CD8-positive, alpha-beta memory T cell (primary cell): ENCODE data around the gene FAM53A. TPM values are rescaled to one million over a fixed set of nuclear protein-coding genes. Genes with fewer than 3 reads are reported as not detected.

Source experiments
- CTCF ChIA-PET: fragments of 350-600 bp; sonication (Branson Sonifier 250); formaldehyde crosslinking; loops from one replicate; lab custom pipeline; 2021; ENCODE audit warnings: antibody characterized with exemption; lab: Charles Lee
- POLR2A ChIA-PET: fragments of 350-600 bp; sonication (Branson Sonifier 250); formaldehyde crosslinking; loops from one replicate; lab custom pipeline; 2021; ENCODE audit warnings: antibody characterized with exemption; lab: Charles Lee
- DNase-seq, 5 donors: peaks; one replicate each; pipeline versions ENCODE4 v3.0.0 to v3.0.0-alpha.2; 2020 to 2022; ENCODE audit warnings: mixed read lengths in 1 of 5
- H3K27ac ChIP-seq: one replicate; pipeline ENCODE4 v1.7.0; 2013; ENCODE audit warnings: low read depth, mild to moderate bottlenecking, low read length, moderate library complexity
- H3K27me3 ChIP-seq: 2 replicates; pipeline ENCODE4 v1.7.0; 2013; ENCODE audit warnings: low read length, mild to moderate bottlenecking; ENCODE audit not compliant: insufficient read depth, poor library complexity, severe bottlenecking
- H3K36me3 ChIP-seq: 2 replicates; pipeline ENCODE4 v1.7.0; 2013; ENCODE audit warnings: mild to moderate bottlenecking, low read length, moderate library complexity; ENCODE audit not compliant: insufficient read depth
- H3K4me1 ChIP-seq: 2 replicates; pipeline ENCODE4 v1.7.0; 2013; ENCODE audit warnings: mild to moderate bottlenecking, low read length, moderate library complexity; ENCODE audit not compliant: insufficient read depth
- H3K4me3 ChIP-seq: 2 replicates; pipeline ENCODE4 v1.7.0; 2013; ENCODE audit warnings: mild to moderate bottlenecking, low read length
- H3K9me3 ChIP-seq: 2 replicates; pipeline ENCODE4 v1.7.0; 2013; ENCODE audit warnings: mild to moderate bottlenecking, low read length
- H3K27ac Mint-ChIP-seq, 8 donors: one replicate each; pipeline ENCODE4 v1.8.0; 2020 to 2021; ENCODE audit warnings: mixed read lengths in 8 of 8, mild to moderate bottlenecking in 6 of 8, inconsistent platforms in 3 of 8, moderate library complexity in 3 of 8
- H3K27me3 Mint-ChIP-seq, 2 donors: one replicate each; pipeline ENCODE4 v1.8.0; 2020 to 2021; ENCODE audit warnings: mixed read lengths in 2 of 2, mild to moderate bottlenecking in 1 of 2, moderate library complexity in 1 of 2
- H3K36me3 Mint-ChIP-seq, 3 donors: one replicate each; pipeline ENCODE4 v1.8.0; 2020 to 2021; ENCODE audit warnings: mixed read lengths in 3 of 3, inconsistent platforms in 1 of 3, mild to moderate bottlenecking in 1 of 3
- H3K4me1 Mint-ChIP-seq, 3 donors: one replicate each; pipeline ENCODE4 v1.8.0; 2020 to 2021; ENCODE audit warnings: mixed read lengths in 3 of 3, inconsistent platforms in 1 of 3, mild to moderate bottlenecking in 1 of 3
- H3K4me3 Mint-ChIP-seq, 7 donors: one replicate each; pipeline ENCODE4 v1.8.0; 2020 to 2021; ENCODE audit warnings: mixed read lengths in 7 of 7, mild to moderate bottlenecking in 6 of 7, moderate library complexity in 4 of 7, inconsistent platforms in 2 of 7
- H3K9me3 Mint-ChIP-seq, 5 donors: one replicate each; pipeline ENCODE4 v1.8.0; 2020 to 2022; ENCODE audit warnings: mixed read lengths in 5 of 5, mild to moderate bottlenecking in 3 of 5, moderate library complexity in 2 of 5, inconsistent platforms in 1 of 5
- polyA plus RNA-seq: library from polyadenylated mRNA; unstranded; fragments of 300-500 nt; fragmentation: Illumina TruSeq; gene quantifications from one replicate; pipeline ENCODE4 v1.2.3, GENCODE V29; 2021
- total RNA-seq, 2 experiments: library from RNA; stranded (reverse); gene quantifications; one replicate each; pipeline ENCODE4 v1.2.3, GENCODE V29; 2021

The FAM53A gene
- total and polyA plus RNA-seq, 3 experiments from 2014 or later: 0.82 to 1.9 (median 1.5) TPM

- Histone ChIP-seq H3K4me1 (no peaks in the 10 kb centered on the region), H3K27me3 (no peaks in the 10 kb centered on the region), H3K36me3 (no peaks in the 10 kb centered on the region), H3K4me3 (no peak overlapping the region), H3K27ac (no peak overlapping the region), H3K9me3 (no peaks in the 10 kb centered on the region)
- Mint-ChIP-seq H3K27ac (peak overlapping the region in 1 of 8 donors; percentile 6), H3K27me3 (no peaks in the 10 kb centered on the region), H3K36me3 (no peaks in the 10 kb centered on the region), H3K9me3 (no peaks in the 10 kb centered on the region), H3K4me3 (no peak overlapping the region), H3K4me1 (no peaks in the 10 kb centered on the region)
- no peak for DNase-seq
- ChIA-PET POLR2A (no interaction called here), CTCF (no interaction called here)
Observed at GRCh38 chr4:1653776-1654175, 30.3 kb downstream of the FAM53A start.

- no peaks in the 10 kb centered on the region for H3K36me3 Mint-ChIP-seq
- H3K9me3 Mint-ChIP-seq: no peaks in the 10 kb centered on the region
- Histone ChIP-seq H3K9me3 (no peaks in the 10 kb centered on the region), H3K4me1 (no peaks in the 10 kb centered on the region), H3K4me3 (no peak overlapping the region), H3K27me3 (no peaks in the 10 kb centered on the region), H3K36me3 (no peaks in the 10 kb centered on the region), H3K27ac (no peak overlapping the region)
- POLR2A ChIA-PET: no interaction called here
- CTCF ChIA-PET: no interaction called here
- H3K4me1 Mint-ChIP-seq: peaks cover 0 to 4% (median 3%) of the 10 kb centered on the region in 3 donors
- H3K27me3 Mint-ChIP-seq: no peaks in the 10 kb centered on the region
- H3K4me3 Mint-ChIP-seq: no peak overlapping the region
- no peak overlapping the region for H3K27ac Mint-ChIP-seq
- no peak for DNase-seq
Observed at GRCh38 chr4:1652088-1652487, 32.0 kb downstream of the FAM53A start.

- Mint-ChIP-seq H3K27ac (no peak overlapping the region), H3K4me1 (peaks cover 0 to 4% (median 3%) of the 10 kb centered on the region in 3 donors), H3K27me3 (no peaks in the 10 kb centered on the region), H3K36me3 (no peaks in the 10 kb centered on the region), H3K4me3 (no peak overlapping the region), H3K9me3 (no peaks in the 10 kb centered on the region)
- DNase-seq: no peak
- Histone ChIP-seq H3K27ac (no peak overlapping the region), H3K27me3 (no peaks in the 10 kb centered on the region), H3K9me3 (no peaks in the 10 kb centered on the region), H3K4me3 (no peak overlapping the region), H3K4me1 (no peaks in the 10 kb centered on the region), H3K36me3 (no peaks in the 10 kb centered on the region)
- POLR2A ChIA-PET: no interaction called here
- CTCF ChIA-PET: no interaction called here
Observed at GRCh38 chr4:1651609-1652008, 32.5 kb downstream of the FAM53A start.

- Histone ChIP-seq H3K27me3 (no peaks in the 10 kb centered on the region), H3K4me1 (no peaks in the 10 kb centered on the region), H3K36me3 (no peaks in the 10 kb centered on the region), H3K27ac (no peak overlapping the region), H3K9me3 (no peaks in the 10 kb centered on the region), H3K4me3 (no peak overlapping the region)
- H3K4me3 Mint-ChIP-seq: no peak overlapping the region
- CTCF ChIA-PET: no interaction called here
- no peaks in the 10 kb centered on the region for H3K27me3 Mint-ChIP-seq
- DNase-seq: no peak
- no peaks in the 10 kb centered on the region for H3K36me3 Mint-ChIP-seq
- H3K27ac Mint-ChIP-seq: peak overlapping the region in 1 of 8 donors; percentile 47
- no peaks in the 10 kb centered on the region for H3K9me3 Mint-ChIP-seq
- peaks cover 0 to 4% (median 3%) of the 10 kb centered on the region in 3 donors for H3K4me1 Mint-ChIP-seq
- POLR2A ChIA-PET: no interaction called here
Observed at GRCh38 chr4:1648962-1649361, 35.2 kb downstream of the FAM53A start.

GRCh38 chr4:1647432-1647831 lies 36.7 kb downstream of the FAM53A start:
- Histone ChIP-seq H3K27ac (no peak overlapping the region), H3K4me1 (no peaks in the 10 kb centered on the region), H3K9me3 (no peaks in the 10 kb centered on the region), H3K27me3 (no peaks in the 10 kb centered on the region), H3K36me3 (no peaks in the 10 kb centered on the region), H3K4me3 (no peak overlapping the region)
- Mint-ChIP-seq H3K4me3 (no peak overlapping the region), H3K9me3 (no peaks in the 10 kb centered on the region), H3K36me3 (no peaks in the 10 kb centered on the region), H3K27ac (peak overlapping the region in 2 of 8 donors; percentile 23 to 47), H3K27me3 (no peaks in the 10 kb centered on the region), H3K4me1 (peaks cover 0 to 4% (median 3%) of the 10 kb centered on the region in 3 donors)
- ChIA-PET CTCF (interaction anchor here (0.9 to 1.4 kb wide), 3 partner anchors 11 to 65 kb away, joined by 3 to 5 read pairs (median 4); partner anchors contain the start of gene SLBP), POLR2A (no interaction called here)
- no peak for DNase-seq

- H3K27me3 Mint-ChIP-seq: no peaks in the 10 kb centered on the region
- peaks cover 0 to 4% (median 3%) of the 10 kb centered on the region in 3 donors for H3K4me1 Mint-ChIP-seq
- no peak overlapping the region for H3K4me3 Mint-ChIP-seq
- DNase-seq: no peak
- CTCF ChIA-PET: interaction anchor here (1.3 to 1.4 kb wide), 2 partner anchors 12 to 46 kb away, joined by 3 to 4 read pairs; no protein-coding TSS in a partner anchor
- H3K36me3 ChIP-seq: no peaks in the 10 kb centered on the region
- H3K4me1 ChIP-seq: no peaks in the 10 kb centered on the region
- no peak overlapping the region for H3K27ac ChIP-seq
- no peaks in the 10 kb centered on the region for H3K36me3 Mint-ChIP-seq
- H3K9me3 ChIP-seq: no peaks in the 10 kb centered on the region
- H3K9me3 Mint-ChIP-seq: no peaks in the 10 kb centered on the region
- no peaks in the 10 kb centered on the region for H3K27me3 ChIP-seq
- no peak overlapping the region for H3K4me3 ChIP-seq
- H3K27ac Mint-ChIP-seq: peak overlapping the region in 1 of 8 donors; percentile 8
- POLR2A ChIA-PET: no interaction called here
Observed at GRCh38 chr4:1646690-1647089, 37.4 kb downstream of the FAM53A start.

- Mint-ChIP-seq H3K36me3 (no peaks in the 10 kb centered on the region), H3K27me3 (no peaks in the 10 kb centered on the region), H3K9me3 (no peaks in the 10 kb centered on the region), H3K4me3 (no peak overlapping the region), H3K27ac (no peak overlapping the region), H3K4me1 (peaks cover 0 to 4% (median 3%) of the 10 kb centered on the region in 3 donors)
- Histone ChIP-seq H3K4me1 (no peaks in the 10 kb centered on the region), H3K9me3 (no peaks in the 10 kb centered on the region), H3K27me3 (no peaks in the 10 kb centered on the region), H3K27ac (no peak overlapping the region), H3K36me3 (no peaks in the 10 kb centered on the region), H3K4me3 (no peak overlapping the region)
- CTCF ChIA-PET: interaction anchor here (1.1 kb wide), 1 partner anchor 16 kb away, joined by 3 read pairs; no protein-coding TSS in a partner anchor
- POLR2A ChIA-PET: no interaction called here
- no peak for DNase-seq
Observed at GRCh38 chr4:1644891-1645657, 39.0 kb downstream of the FAM53A start.

GRCh38 chr4:1643971-1644735 lies 40.0 kb downstream of the FAM53A start:
- H3K4me1 Mint-ChIP-seq: peaks cover 0 to 4% (median 3%) of the 10 kb centered on the region in 3 donors
- Histone ChIP-seq H3K36me3 (no peaks in the 10 kb centered on the region), H3K4me1 (no peaks in the 10 kb centered on the region), H3K27me3 (no peaks in the 10 kb centered on the region), H3K27ac (no peak overlapping the region), H3K4me3 (no peak overlapping the region), H3K9me3 (no peaks in the 10 kb centered on the region)
- no peaks in the 10 kb centered on the region for H3K9me3 Mint-ChIP-seq
- H3K4me3 Mint-ChIP-seq: no peak overlapping the region
- no peaks in the 10 kb centered on the region for H3K27me3 Mint-ChIP-seq
- DNase-seq: no peak
- CTCF ChIA-PET: interaction anchor here (1.1 kb wide), 1 partner anchor 15 kb away, joined by 3 read pairs; no protein-coding TSS in a partner anchor
- H3K36me3 Mint-ChIP-seq: no peaks in the 10 kb centered on the region
- no peak overlapping the region for H3K27ac Mint-ChIP-seq
- POLR2A ChIA-PET: no interaction called here
